IMR-90 (cell line): Measurements from ENCODE around the gene ADAM30.

Experiments
- CEBPB ChIP-seq: IDR thresholded peaks from 2 replicates; pipeline ENCODE4 v1.6.1; 2012; ENCODE audit warnings: low read depth, low read length, improper control_type of control experiment
- MAZ ChIP-seq: IDR thresholded peaks from 2 replicates; pipeline ENCODE4 v1.6.1; 2012; ENCODE audit warnings: low read depth, mild to moderate bottlenecking, low read length, improper control_type of control experiment, moderate library complexity, borderline replicate concordance
- MXI1 ChIP-seq: IDR thresholded peaks from 2 replicates; pipeline ENCODE4 v1.6.1; 2012; ENCODE audit warnings: low read depth, mild to moderate bottlenecking, low read length, moderate library complexity, borderline replicate concordance
- NFE2L2 ChIP-seq: fragments of 150-350 bp; IDR thresholded peaks from 2 replicates; pipeline ENCODE4 v1.6.1; 2016; ENCODE audit warnings: low read depth, mild to moderate bottlenecking, low read length
- POLR2A ChIP-seq: IDR thresholded peaks from 2 replicates; pipeline ENCODE4 v1.6.1; 2012; ENCODE audit warnings: mild to moderate bottlenecking, low read depth, low read length
- RCOR1 ChIP-seq: IDR thresholded peaks from 2 replicates; pipeline ENCODE4 v1.6.1; 2012; ENCODE audit warnings: mild to moderate bottlenecking, low read length, improper control_type of control experiment; ENCODE audit not compliant: insufficient replicate concordance
- RFX5 ChIP-seq: IDR thresholded peaks from 2 replicates; pipeline ENCODE4 v1.8.0; 2012; ENCODE audit warnings: low read depth, mild to moderate bottlenecking, low read length, moderate library complexity
- TF ChIP-seq, protein P1 (sequence below): fragments of 150-350 bp; IDR thresholded peaks from 2 replicates; pipeline ENCODE4 v1.6.1; 2017; ENCODE audit warnings: mild to moderate bottlenecking, antibody characterized with exemption, low read length, low read depth
- TF ChIP-seq, protein P2 (sequence below): conservative IDR thresholded peaks from 2 replicates; pipeline ENCODE4 v1.5.1; 2012; ENCODE audit warnings: mild to moderate bottlenecking, low read depth, low read length, improper control_type of control experiment

DNA sequence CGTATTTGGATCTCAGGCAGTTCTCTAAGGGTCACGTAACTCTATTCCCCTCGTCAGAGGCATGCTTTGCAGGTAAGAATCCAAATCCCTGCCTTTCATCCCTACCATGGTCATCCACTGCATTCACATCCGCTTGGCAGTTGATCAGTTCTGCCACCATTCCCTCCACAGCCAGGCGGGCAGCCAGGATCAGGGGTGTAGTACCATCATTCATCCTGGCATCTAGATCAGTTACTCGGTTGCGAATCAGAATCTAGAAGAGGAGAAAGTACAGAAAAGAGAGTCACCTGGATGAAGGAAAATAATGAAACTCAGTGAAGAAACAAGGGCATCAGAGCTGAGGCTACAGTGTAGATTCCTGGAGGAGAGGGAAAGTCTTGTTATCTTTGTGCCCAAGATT, 22.0 kb upstream of the ADAM30 start:
- TF ChIP-seq, protein P1, sequence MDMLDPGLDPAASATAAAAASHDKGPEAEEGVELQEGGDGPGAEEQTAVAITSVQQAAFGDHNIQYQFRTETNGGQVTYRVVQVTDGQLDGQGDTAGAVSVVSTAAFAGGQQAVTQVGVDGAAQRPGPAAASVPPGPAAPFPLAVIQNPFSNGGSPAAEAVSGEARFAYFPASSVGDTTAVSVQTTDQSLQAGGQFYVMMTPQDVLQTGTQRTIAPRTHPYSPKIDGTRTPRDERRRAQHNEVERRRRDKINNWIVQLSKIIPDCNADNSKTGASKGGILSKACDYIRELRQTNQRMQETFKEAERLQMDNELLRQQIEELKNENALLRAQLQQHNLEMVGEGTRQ: no peak
- no peak for TF ChIP-seq POLR2A
- TF ChIP-seq, protein P2, sequence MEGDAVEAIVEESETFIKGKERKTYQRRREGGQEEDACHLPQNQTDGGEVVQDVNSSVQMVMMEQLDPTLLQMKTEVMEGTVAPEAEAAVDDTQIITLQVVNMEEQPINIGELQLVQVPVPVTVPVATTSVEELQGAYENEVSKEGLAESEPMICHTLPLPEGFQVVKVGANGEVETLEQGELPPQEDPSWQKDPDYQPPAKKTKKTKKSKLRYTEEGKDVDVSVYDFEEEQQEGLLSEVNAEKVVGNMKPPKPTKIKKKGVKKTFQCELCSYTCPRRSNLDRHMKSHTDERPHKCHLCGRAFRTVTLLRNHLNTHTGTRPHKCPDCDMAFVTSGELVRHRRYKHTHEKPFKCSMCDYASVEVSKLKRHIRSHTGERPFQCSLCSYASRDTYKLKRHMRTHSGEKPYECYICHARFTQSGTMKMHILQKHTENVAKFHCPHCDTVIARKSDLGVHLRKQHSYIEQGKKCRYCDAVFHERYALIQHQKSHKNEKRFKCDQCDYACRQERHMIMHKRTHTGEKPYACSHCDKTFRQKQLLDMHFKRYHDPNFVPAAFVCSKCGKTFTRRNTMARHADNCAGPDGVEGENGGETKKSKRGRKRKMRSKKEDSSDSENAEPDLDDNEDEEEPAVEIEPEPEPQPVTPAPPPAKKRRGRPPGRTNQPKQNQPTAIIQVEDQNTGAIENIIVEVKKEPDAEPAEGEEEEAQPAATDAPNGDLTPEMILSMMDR: no peak
- TF ChIP-seq RCOR1: no peak
- no peak for TF ChIP-seq NFE2L2
- no peak for TF ChIP-seq CEBPB
- no peak for TF ChIP-seq RFX5
- no peak for TF ChIP-seq MXI1
- no peak for TF ChIP-seq MAZ
